Mucosa of stomach (tissue), 1 donor: ENCODE data around the gene ZNF816.
"Not testable (repeated sequence)": the region's sequence is repeated elsewhere in the genome, so short reads cannot be mapped to it uniquely, and the experiment has no call there.

Experiments
- H3K27me3 ChIP-seq: one replicate; pipeline ENCODE4 v1.7.0; 2013; ENCODE audit warnings: mild to moderate bottlenecking, low read length; ENCODE audit not compliant: control insufficient read depth, insufficient read depth
- H3K36me3 ChIP-seq: one replicate; pipeline ENCODE4 v1.7.0; 2013; ENCODE audit warnings: low read length; ENCODE audit not compliant: control insufficient read depth, insufficient read depth
- H3K4me1 ChIP-seq: one replicate; pipeline ENCODE4 v1.7.0; 2013; ENCODE audit warnings: mild to moderate bottlenecking, low read length; ENCODE audit not compliant: control insufficient read depth, insufficient read depth
- H3K4me3 ChIP-seq: one replicate; pipeline ENCODE4 v1.7.0; 2013; ENCODE audit warnings: low read length
- H3K9ac ChIP-seq: one replicate; pipeline ENCODE4 v1.7.0; 2013; ENCODE audit warnings: mild to moderate bottlenecking, low read length, moderate library complexity
- H3K9me3 ChIP-seq: one replicate; pipeline ENCODE4 v1.7.0; 2013; ENCODE audit warnings: mild to moderate bottlenecking, low read length, moderate library complexity; ENCODE audit not compliant: control insufficient read depth
- donor health status: Pancreatic carcinoma.

Gene ZNF816

DNA sequence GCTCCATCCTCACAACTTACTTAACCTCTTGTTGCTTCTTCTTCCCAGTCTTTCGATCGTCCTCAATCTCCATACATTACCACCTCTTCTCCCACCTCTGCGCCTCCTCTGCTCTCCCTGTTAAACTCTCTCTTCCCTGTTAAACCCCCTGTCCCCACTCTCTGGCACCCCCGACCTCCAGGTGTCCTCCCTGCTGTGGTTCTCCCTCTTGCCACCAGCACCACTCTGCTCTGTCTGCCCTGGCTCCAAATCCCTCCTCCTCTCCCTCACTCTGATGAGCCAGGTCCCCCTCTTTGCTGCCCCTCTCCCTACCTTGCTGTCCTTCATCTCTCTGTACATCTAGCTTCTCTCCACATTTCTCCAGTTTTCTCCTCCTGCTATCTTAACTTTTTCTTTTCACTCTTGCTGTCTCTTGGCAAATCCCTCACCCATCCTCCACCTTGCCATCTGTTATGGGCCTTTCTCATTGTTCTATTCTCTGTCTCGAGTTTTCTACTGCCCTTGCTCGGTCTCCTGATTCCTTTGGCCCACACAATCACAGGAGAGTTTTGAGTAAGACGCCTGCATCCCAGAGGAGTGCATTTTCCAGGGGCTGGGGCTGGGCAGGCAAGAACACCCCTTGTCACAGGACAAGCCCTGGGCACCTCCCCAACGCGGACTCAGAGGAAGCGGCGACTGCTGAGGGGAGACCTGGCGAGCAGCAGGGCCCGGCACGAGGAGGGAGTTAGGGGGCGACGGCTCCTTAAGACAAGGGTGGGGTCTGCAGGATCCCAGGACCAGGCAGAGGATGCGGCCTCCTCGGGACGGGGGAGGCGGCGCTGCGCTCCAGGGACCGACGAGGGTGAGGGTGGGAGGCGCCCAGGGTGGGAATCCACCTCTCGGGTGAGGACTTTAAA lies 29.7 kb upstream of the ZNF816 start:
- peak overlapping the region; percentile 44 for H3K4me3 ChIP-seq
- H3K36me3 ChIP-seq: no peaks in the 10 kb centered on the region
- H3K9ac ChIP-seq: peak overlapping the region; percentile 45
- no peaks in the 10 kb centered on the region for H3K27me3 ChIP-seq
- H3K9me3 ChIP-seq: no peaks in the 10 kb centered on the region
- H3K4me1 ChIP-seq: peaks cover 9% of the 10 kb centered on the region

- H3K36me3 ChIP-seq: peaks cover 3% of the 10 kb centered on the region
- no peaks in the 10 kb centered on the region for H3K9me3 ChIP-seq
- H3K27me3 ChIP-seq: no peaks in the 10 kb centered on the region
- H3K4me1 ChIP-seq: peaks cover 9% of the 10 kb centered on the region
- no peak overlapping the region for H3K4me3 ChIP-seq
- no peak overlapping the region for H3K9ac ChIP-seq
Measured at GRCh38 chr19:52991484-52991883, 28.8 kb upstream of the ZNF816 start.

DNA sequence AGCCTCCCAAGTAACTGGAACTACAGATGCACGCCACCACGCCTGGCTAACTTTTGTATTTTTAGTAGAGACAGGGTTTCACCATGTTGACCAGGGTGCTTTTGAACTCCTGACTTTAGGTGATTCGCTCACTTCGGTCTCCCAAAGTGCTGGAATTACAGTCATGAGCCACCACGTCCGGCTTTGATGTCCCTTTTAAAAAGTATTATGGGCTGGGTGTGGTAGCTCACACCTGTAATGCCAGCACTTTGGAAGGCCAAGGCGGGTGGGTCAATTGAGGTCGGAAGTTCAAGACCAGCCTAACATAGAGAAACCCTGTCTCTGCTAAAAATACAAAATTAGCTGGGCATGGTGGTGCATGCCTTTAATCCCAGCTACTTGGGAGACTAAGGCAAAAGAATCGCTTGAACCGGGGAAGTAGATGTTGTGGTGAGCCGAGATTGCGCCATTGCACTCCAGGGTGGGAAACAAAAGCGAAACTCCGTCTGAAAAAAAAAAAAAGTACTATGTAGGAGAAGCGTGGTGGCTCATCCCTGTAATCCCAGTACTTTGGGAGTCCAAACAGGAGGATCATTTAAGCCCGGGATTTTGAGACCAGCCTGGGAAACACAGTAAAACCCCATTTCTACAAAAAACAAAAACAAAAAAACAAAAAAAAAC lies 28.2 kb upstream of the ZNF816 start:
- H3K36me3 ChIP-seq: peaks cover 5% of the 10 kb centered on the region
- peaks cover 9% of the 10 kb centered on the region for H3K4me1 ChIP-seq
- H3K4me3 ChIP-seq: no peak overlapping the region
- no peaks in the 10 kb centered on the region for H3K27me3 ChIP-seq
- H3K9me3 ChIP-seq: peaks cover 6% of the 10 kb centered on the region
- no peak overlapping the region for H3K9ac ChIP-seq

DNA sequence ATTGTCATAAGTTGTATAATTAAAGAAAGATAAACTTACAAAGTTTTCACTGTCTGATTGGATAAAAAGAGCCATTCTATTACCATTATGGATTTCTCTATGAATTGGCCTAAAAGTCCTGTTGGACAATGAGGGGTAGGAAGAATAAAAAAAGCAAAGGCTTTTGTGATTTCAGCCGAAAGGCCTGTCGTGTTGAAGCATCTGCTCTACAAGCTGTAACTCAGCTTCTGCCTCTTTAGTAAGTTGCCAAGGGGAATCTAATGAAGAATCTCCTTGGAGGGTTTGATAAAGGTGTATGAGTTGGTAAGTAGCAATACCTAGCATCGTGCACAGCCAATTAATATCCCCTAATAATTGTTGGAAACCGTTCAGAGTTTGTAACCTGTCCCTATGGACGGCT lies 25.8 kb upstream of the ZNF816 start:
- no peak overlapping the region for H3K9ac ChIP-seq
- H3K36me3 ChIP-seq: peaks cover 5% of the 10 kb centered on the region
- H3K4me1 ChIP-seq: peaks cover 9% of the 10 kb centered on the region
- H3K9me3 ChIP-seq: peaks cover 7% of the 10 kb centered on the region
- H3K27me3 ChIP-seq: no peaks in the 10 kb centered on the region
- H3K4me3 ChIP-seq: no peak overlapping the region

- Histone ChIP-seq H3K4me1 (peaks cover 1% of the 10 kb centered on the region), H3K9me3 (peaks cover 7% of the 10 kb centered on the region), H3K36me3 (peaks cover 5% of the 10 kb centered on the region), H3K27me3 (no peaks in the 10 kb centered on the region), H3K9ac (no peak overlapping the region), H3K4me3 (no peak overlapping the region)
Measured at GRCh38 chr19:52987221-52987620, 24.5 kb upstream of the ZNF816 start.

DNA sequence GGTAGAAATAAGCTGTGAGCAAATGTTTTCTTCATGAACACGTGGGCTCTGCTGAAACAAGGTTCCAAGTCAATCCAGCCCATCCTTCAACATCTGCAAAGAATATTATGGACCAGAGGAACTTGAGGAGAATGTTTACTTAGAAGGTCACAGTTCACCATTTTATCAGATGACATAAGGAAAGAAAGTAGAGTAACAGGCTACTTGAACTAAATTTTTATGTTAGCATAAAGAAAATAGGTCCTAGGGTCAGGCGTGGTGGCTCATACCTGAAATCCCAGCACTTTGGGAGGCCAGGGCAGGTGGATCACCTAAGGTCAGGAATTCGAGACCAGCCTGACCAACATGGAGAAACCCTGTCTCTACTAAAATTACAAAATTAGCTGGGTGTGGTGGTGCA lies 20.5 kb upstream of the ZNF816 start:
- H3K9ac ChIP-seq, H3K4me1 ChIP-seq, H3K4me3 ChIP-seq, H3K9me3 ChIP-seq, H3K36me3 ChIP-seq, H3K27me3 ChIP-seq: not testable (repeated sequence)

DNA sequence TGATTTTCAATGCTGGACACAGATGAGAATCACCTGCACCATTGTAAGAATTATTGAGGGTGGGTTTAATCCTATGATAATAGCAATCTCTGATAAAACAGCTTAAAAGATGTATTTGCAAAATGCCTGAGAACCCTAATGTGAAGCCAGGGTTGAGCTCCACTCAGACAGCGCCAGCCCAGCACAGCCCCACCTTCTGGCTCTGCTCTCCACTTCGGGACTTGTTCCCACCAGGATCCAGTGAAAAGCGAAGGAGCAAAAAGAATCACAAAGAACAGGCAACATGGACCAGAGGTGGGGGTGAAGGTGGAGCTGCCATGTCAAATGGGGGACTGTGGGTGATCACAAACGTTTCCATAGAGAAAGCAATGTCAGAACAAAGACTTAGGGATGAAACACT lies 18.6 kb upstream of the ZNF816 start:
- peaks cover under 1% of the 10 kb centered on the region for H3K36me3 ChIP-seq
- no peak overlapping the region for H3K4me3 ChIP-seq
- no peaks in the 10 kb centered on the region for H3K4me1 ChIP-seq
- no peak overlapping the region for H3K9ac ChIP-seq
- H3K9me3 ChIP-seq: peaks cover 6% of the 10 kb centered on the region
- H3K27me3 ChIP-seq: no peaks in the 10 kb centered on the region

DNA sequence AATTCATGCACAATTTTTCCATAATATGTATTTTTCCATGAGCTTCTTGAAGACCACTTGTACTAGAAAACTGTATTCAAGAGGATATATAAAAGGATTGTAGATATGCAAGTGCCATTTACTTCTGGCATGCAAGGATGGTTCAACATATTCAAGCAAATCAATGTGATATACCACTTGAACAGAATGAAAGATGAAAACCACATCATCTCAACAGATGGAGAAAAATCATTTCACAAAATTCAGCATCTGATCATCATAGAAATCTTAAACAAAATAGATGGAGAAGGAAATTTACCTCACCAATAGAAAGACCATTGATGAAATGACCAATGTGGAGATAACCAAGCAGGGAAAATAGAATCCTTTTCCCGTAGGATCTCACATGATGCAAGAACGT lies 5.1 kb upstream of the ZNF816 start:
- Histone ChIP-seq H3K9me3 (no peaks in the 10 kb centered on the region), H3K36me3 (no peaks in the 10 kb centered on the region), H3K4me1 (no peaks in the 10 kb centered on the region)

DNA sequence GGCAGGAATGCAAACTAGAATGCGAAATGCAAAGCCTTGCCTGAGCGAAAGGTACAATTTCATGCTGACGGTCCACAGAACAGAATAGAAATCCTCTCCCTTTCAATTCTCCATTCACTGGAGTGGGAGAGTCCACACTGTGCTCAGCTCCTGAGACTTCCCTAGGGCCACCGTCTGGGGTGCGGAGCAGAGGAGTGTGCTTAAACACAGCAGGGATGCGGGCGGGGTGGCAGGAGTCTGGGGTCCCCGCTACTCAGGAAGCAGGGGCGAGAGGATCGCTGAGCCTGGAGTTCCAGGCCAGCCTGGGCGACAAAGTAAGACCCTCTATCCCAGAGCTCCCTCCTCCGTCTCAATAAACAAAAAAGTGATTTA lies 552 bp upstream of the ZNF816 start:
- H3K36me3 ChIP-seq: no peaks in the 10 kb centered on the region
- peak overlapping the region; percentile 53 for H3K4me3 ChIP-seq
- H3K4me1 ChIP-seq: no peaks in the 10 kb centered on the region
- H3K27me3 ChIP-seq: no peaks in the 10 kb centered on the region
- peak overlapping the region; percentile 82 for H3K9ac ChIP-seq
- peaks cover 2% of the 10 kb centered on the region for H3K9me3 ChIP-seq

More for the DNA sequence above, 5.1 kb upstream of the ZNF816 start:
- no peak overlapping the region for H3K4me3 ChIP-seq
- H3K27me3 ChIP-seq: no peaks in the 10 kb centered on the region
- H3K9ac ChIP-seq: no peak overlapping the region

GRCh38 chr19:52961981-52962380 lies 700 bp downstream of the ZNF816 start:
- no peaks in the 10 kb centered on the region for H3K27me3 ChIP-seq
- H3K4me1 ChIP-seq: no peaks in the 10 kb centered on the region
- H3K4me3 ChIP-seq: peak overlapping the region; percentile 53
- peaks cover 10% of the 10 kb centered on the region for H3K9me3 ChIP-seq
- H3K9ac ChIP-seq: peak overlapping the region; percentile 82
- H3K36me3 ChIP-seq: no peaks in the 10 kb centered on the region

DNA sequence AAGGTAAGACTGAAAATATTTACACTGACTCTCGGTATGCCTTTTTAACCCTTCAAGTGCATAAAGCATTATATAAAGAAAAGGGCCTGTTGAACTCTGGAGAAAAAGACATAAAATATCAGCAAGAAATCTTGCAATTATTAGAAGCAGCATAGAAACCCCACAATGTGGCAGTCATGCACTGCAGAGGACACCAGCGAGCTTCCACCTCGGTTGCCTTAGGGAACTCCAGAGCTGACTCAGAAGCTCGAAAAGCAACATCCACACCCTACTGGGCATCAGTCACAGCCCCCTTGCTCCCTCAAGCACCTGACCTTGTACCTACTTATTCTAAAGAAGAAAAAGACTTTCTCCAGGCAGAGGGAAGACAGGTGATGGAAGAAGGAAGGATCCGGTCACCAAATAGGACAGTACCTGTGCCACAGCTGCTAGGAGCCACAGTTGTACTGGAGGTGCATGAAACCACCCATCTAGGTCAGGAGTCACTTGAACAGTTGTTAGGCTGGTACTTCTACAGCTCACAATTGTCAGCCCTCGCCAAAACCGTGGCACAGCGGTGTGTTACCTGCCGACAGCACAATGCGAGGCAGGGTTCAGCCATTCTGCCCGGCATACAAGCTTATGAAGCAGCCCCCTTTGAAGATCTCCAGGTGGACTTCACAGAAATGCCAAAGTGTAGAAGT lies 2.9 kb downstream of the ZNF816 start:
- peaks cover 4% of the 10 kb centered on the region for H3K36me3 ChIP-seq
- no peak overlapping the region for H3K4me3 ChIP-seq
- peaks cover 19% of the 10 kb centered on the region for H3K9me3 ChIP-seq
- H3K4me1 ChIP-seq: no peaks in the 10 kb centered on the region
- no peak overlapping the region for H3K9ac ChIP-seq
- H3K27me3 ChIP-seq: no peaks in the 10 kb centered on the region

DNA sequence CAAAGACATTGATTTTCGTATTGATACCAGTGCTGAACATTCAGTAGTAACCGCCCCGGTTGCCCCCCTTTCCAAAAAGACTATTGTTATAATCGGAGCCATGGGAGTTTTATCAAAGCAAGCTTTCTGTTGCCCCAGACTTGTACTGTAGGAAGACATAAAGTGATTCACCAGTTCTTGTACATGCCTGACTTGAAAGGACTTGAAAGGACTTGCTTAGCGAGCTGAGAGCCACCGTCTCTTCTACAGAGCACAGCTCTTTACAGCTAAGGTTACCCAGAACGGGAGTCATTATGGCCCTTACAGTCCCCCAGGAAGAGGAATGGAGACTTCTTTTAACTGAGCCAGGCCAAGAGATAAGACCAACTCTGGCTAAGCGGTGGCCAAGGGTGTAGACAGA lies 5.1 kb downstream of the ZNF816 start:
- no peak overlapping the region for H3K4me3 ChIP-seq
- H3K4me1 ChIP-seq: no peaks in the 10 kb centered on the region
- H3K9me3 ChIP-seq: peaks cover 25% of the 10 kb centered on the region
- peaks cover 9% of the 10 kb centered on the region for H3K36me3 ChIP-seq
- no peaks in the 10 kb centered on the region for H3K27me3 ChIP-seq
- H3K9ac ChIP-seq: no peak overlapping the region
